CD4-positive, alpha-beta memory T cell (primary cell): ENCODE results near the gene ABI3BP. TPM values are rescaled to one million over a fixed set of nuclear protein-coding genes. Genes with fewer than 3 reads are reported as not detected.

Source experiments
- CTCF ChIA-PET: fragments of 350-600 bp; sonication (Branson Sonifier 250); formaldehyde crosslinking; loops from one replicate; lab custom pipeline; 2021; ENCODE audit warnings: inconsistent platforms; ENCODE audit not compliant: partially characterized antibody; lab: Charles Lee
- POLR2A ChIA-PET: fragments of 350-600 bp; sonication (Branson Sonifier 250); formaldehyde crosslinking; loops from one replicate; lab custom pipeline; 2021; ENCODE audit not compliant: partially characterized antibody; lab: Charles Lee
- DNase-seq, 5 donors: peaks; one replicate each; pipeline versions ENCODE4 v3.0.0 to v3.0.0-alpha.2; 2020 to 2022; ENCODE audit warnings: mixed read lengths in 1 of 5
- H3K27ac ChIP-seq: one replicate; pipeline ENCODE4 v1.7.0; 2013; ENCODE audit warnings: low read depth, low read length
- H3K27me3 ChIP-seq: 2 replicates; pipeline ENCODE4 v1.7.0; 2013; ENCODE audit warnings: mild to moderate bottlenecking, low read length, moderate library complexity; ENCODE audit not compliant: insufficient read depth
- H3K36me3 ChIP-seq: 2 replicates; pipeline ENCODE4 v1.7.0; 2013; ENCODE audit warnings: mild to moderate bottlenecking, low read length, moderate library complexity; ENCODE audit not compliant: insufficient read depth
- H3K4me1 ChIP-seq: 2 replicates; pipeline ENCODE4 v1.7.0; 2013; ENCODE audit warnings: mild to moderate bottlenecking, low read length, moderate library complexity; ENCODE audit not compliant: insufficient read depth
- H3K4me3 ChIP-seq, 2 donors: one replicate each; pipeline ENCODE4 v1.7.0; 2013; ENCODE audit warnings: low read length in 2 of 2, mild to moderate bottlenecking in 1 of 2
- H3K9me3 ChIP-seq, 2 donors: one replicate each; pipeline ENCODE4 v1.7.0; 2013; ENCODE audit warnings: low read length in 2 of 2, control low read depth in 1 of 2; ENCODE audit not compliant: control insufficient read depth in 1 of 2
- H3K27ac Mint-ChIP-seq, 7 donors: one replicate each; pipeline ENCODE4 v1.8.0; 2020 to 2021; ENCODE audit warnings: mixed read lengths in 7 of 7, mild to moderate bottlenecking in 6 of 7, inconsistent platforms in 3 of 7, moderate library complexity in 3 of 7
- H3K27me3 Mint-ChIP-seq, 2 donors: one replicate each; pipeline ENCODE4 v1.8.0; 2020 to 2021; ENCODE audit warnings: mixed read lengths in 2 of 2
- H3K36me3 Mint-ChIP-seq, 2 donors: one replicate each; pipeline ENCODE4 v1.8.0; 2020 to 2021; ENCODE audit warnings: mixed read lengths in 2 of 2, inconsistent platforms in 1 of 2, mild to moderate bottlenecking in 1 of 2
- H3K4me1 Mint-ChIP-seq, 4 donors: one replicate each; pipeline ENCODE4 v1.8.0; 2020 to 2021; ENCODE audit warnings: mixed read lengths in 4 of 4, mild to moderate bottlenecking in 1 of 4
- H3K4me3 Mint-ChIP-seq, 8 donors: one replicate each; pipeline ENCODE4 v1.8.0; 2020 to 2021; ENCODE audit warnings: mixed read lengths in 8 of 8, mild to moderate bottlenecking in 7 of 8, moderate library complexity in 6 of 8, inconsistent platforms in 3 of 8
- H3K9me3 Mint-ChIP-seq, 8 donors: one replicate each; pipeline ENCODE4 v1.8.0; 2020 to 2021; ENCODE audit warnings: mixed read lengths in 8 of 8, mild to moderate bottlenecking in 5 of 8, inconsistent platforms in 3 of 8, moderate library complexity in 1 of 8
- intact Hi-C: fragments of 100-400 bp; cut with micrococcal nuclease; formaldehyde crosslinking; loops from one replicate; pipeline ENCODE4 v1.15.1; 2023
- polyA plus RNA-seq, 2 donors: library from polyadenylated mRNA; unstranded; fragments of 300-500 nt; fragmentation: Illumina TruSeq; gene quantifications; one replicate each; pipeline ENCODE4 v1.2.3, GENCODE V29; 2021
- total RNA-seq, 2 experiments: library from RNA; stranded (reverse); gene quantifications; one replicate each; pipeline ENCODE4 v1.2.3, GENCODE V29; 2021

Gene ABI3BP
- total and polyA plus RNA-seq, 4 experiments from 2014 or later, result not detected

GRCh38 chr3:100913870-100914648 is 79.2 kb downstream of the ABI3BP start:
- Histone ChIP-seq H3K27ac (no peak overlapping the region), H3K36me3 (no peaks in the 10 kb centered on the region), H3K27me3 (no peaks in the 10 kb centered on the region), H3K4me3 (no peak overlapping the region), H3K9me3 (no peaks in the 10 kb centered on the region), H3K4me1 (no peaks in the 10 kb centered on the region)
- POLR2A ChIA-PET, result no interaction called here
- intact Hi-C loops, result no loop called here
- no peaks in the 10 kb centered on the region for H3K4me1 Mint-ChIP-seq
- no peak overlapping the region for H3K4me3 Mint-ChIP-seq
- peaks cover 0 to 3% of the 10 kb centered on the region in 2 donors for H3K27me3 Mint-ChIP-seq
- H3K27ac Mint-ChIP-seq, result no peak overlapping the region
- no peak for DNase-seq
- peaks cover 0 to 4% (median 0%) of the 10 kb centered on the region in 8 donors for H3K9me3 Mint-ChIP-seq
- H3K36me3 Mint-ChIP-seq, result no peaks in the 10 kb centered on the region
- CTCF ChIA-PET, result no interaction called here

GRCh38 chr3:100912976-100913545 is 80.2 kb downstream of the ABI3BP start:
- POLR2A ChIA-PET, result no interaction called here
- H3K27me3 Mint-ChIP-seq, result peaks cover 0 to 3% of the 10 kb centered on the region in 2 donors
- CTCF ChIA-PET, result interaction anchor here (1.3 kb wide), 1 partner anchor 13 kb away, joined by 4 read pairs; no protein-coding TSS in a partner anchor
- H3K36me3 Mint-ChIP-seq, result no peaks in the 10 kb centered on the region
- intact Hi-C loops, result no loop called here
- Histone ChIP-seq H3K27me3 (no peaks in the 10 kb centered on the region), H3K4me1 (no peaks in the 10 kb centered on the region), H3K27ac (no peak overlapping the region), H3K9me3 (no peaks in the 10 kb centered on the region), H3K4me3 (no peak overlapping the region), H3K36me3 (no peaks in the 10 kb centered on the region)
- H3K27ac Mint-ChIP-seq, result no peak overlapping the region
- no peak overlapping the region for H3K4me3 Mint-ChIP-seq
- H3K9me3 Mint-ChIP-seq, result peaks cover 0 to 10% (median 0%) of the 10 kb centered on the region in 8 donors
- no peak for DNase-seq
- H3K4me1 Mint-ChIP-seq, result no peaks in the 10 kb centered on the region

- H3K27ac ChIP-seq, result no peak overlapping the region
- CTCF ChIA-PET, result interaction anchor here (1.3 kb wide), 1 partner anchor 14 kb away, joined by 4 read pairs; no protein-coding TSS in a partner anchor
- POLR2A ChIA-PET, result no interaction called here
- no peak for DNase-seq
- H3K27me3 ChIP-seq, result no peaks in the 10 kb centered on the region
- H3K4me3 Mint-ChIP-seq, result no peak overlapping the region
- H3K4me1 ChIP-seq, result no peaks in the 10 kb centered on the region
- peaks cover 0 to 10% (median under 1%) of the 10 kb centered on the region in 8 donors for H3K9me3 Mint-ChIP-seq
- H3K4me3 ChIP-seq, result no peak overlapping the region
- H3K27me3 Mint-ChIP-seq, result peaks cover 0 to 3% of the 10 kb centered on the region in 2 donors
- no peaks in the 10 kb centered on the region for H3K4me1 Mint-ChIP-seq
- H3K9me3 ChIP-seq, result no peaks in the 10 kb centered on the region
- H3K36me3 ChIP-seq, result no peaks in the 10 kb centered on the region
- intact Hi-C loops, result no loop called here
- H3K36me3 Mint-ChIP-seq, result no peaks in the 10 kb centered on the region
- no peak overlapping the region for H3K27ac Mint-ChIP-seq
Measured at GRCh38 chr3:100912571-100912970, 80.7 kb downstream of the ABI3BP start.

- no peak overlapping the region for H3K4me3 Mint-ChIP-seq
- no peaks in the 10 kb centered on the region for H3K4me1 Mint-ChIP-seq
- ChIA-PET POLR2A (no interaction called here), CTCF (interaction anchor here (1.3 kb wide), 1 partner anchor 14 kb away, joined by 4 read pairs; no protein-coding TSS in a partner anchor)
- H3K27ac Mint-ChIP-seq, result no peak overlapping the region
- peaks cover 0 to 10% (median under 1%) of the 10 kb centered on the region in 8 donors for H3K9me3 Mint-ChIP-seq
- no peak overlapping the region for H3K27ac ChIP-seq
- H3K27me3 Mint-ChIP-seq, result peaks cover 0 to 2% of the 10 kb centered on the region in 2 donors
- H3K36me3 Mint-ChIP-seq, result no peaks in the 10 kb centered on the region
- no peaks in the 10 kb centered on the region for H3K36me3 ChIP-seq
- intact Hi-C loops, result no loop called here
- DNase-seq, result no peak
- no peaks in the 10 kb centered on the region for H3K4me1 ChIP-seq
- no peaks in the 10 kb centered on the region for H3K27me3 ChIP-seq
- H3K4me3 ChIP-seq, result no peak overlapping the region
- H3K9me3 ChIP-seq, result no peaks in the 10 kb centered on the region
Measured at GRCh38 chr3:100911956-100912355, 81.3 kb downstream of the ABI3BP start.

- Histone ChIP-seq H3K36me3 (no peaks in the 10 kb centered on the region), H3K27ac (no peak overlapping the region), H3K4me3 (no peak overlapping the region), H3K4me1 (no peaks in the 10 kb centered on the region), H3K27me3 (no peaks in the 10 kb centered on the region), H3K9me3 (no peaks in the 10 kb centered on the region)
- ChIA-PET POLR2A (no interaction called here), CTCF (no interaction called here)
- Mint-ChIP-seq H3K9me3 (peaks cover 0 to 10% (median under 1%) of the 10 kb centered on the region in 8 donors), H3K27me3 (peaks cover 0 to 2% of the 10 kb centered on the region in 2 donors), H3K27ac (no peak overlapping the region), H3K36me3 (no peaks in the 10 kb centered on the region), H3K4me3 (no peak overlapping the region), H3K4me1 (no peaks in the 10 kb centered on the region)
- intact Hi-C loops, result no loop called here
- DNase-seq, result no peak
Measured at GRCh38 chr3:100910986-100911385, 82.2 kb downstream of the ABI3BP start.

- H3K4me3 Mint-ChIP-seq, result no peak overlapping the region
- no peaks in the 10 kb centered on the region for H3K27me3 Mint-ChIP-seq
- Histone ChIP-seq H3K27ac (no peak overlapping the region), H3K9me3 (no peaks in the 10 kb centered on the region), H3K27me3 (no peaks in the 10 kb centered on the region), H3K36me3 (no peaks in the 10 kb centered on the region), H3K4me3 (no peak overlapping the region), H3K4me1 (peaks cover 6% of the 10 kb centered on the region)
- no peaks in the 10 kb centered on the region for H3K36me3 Mint-ChIP-seq
- H3K4me1 Mint-ChIP-seq, result peaks cover 5 to 13% (median 8%) of the 10 kb centered on the region in 4 donors
- intact Hi-C loops, result no loop called here
- POLR2A ChIA-PET, result no interaction called here
- CTCF ChIA-PET, result no interaction called here
- peaks cover 0 to 4% (median 0%) of the 10 kb centered on the region in 8 donors for H3K9me3 Mint-ChIP-seq
- H3K27ac Mint-ChIP-seq, result no peak overlapping the region
- DNase-seq, result no peak
Measured at GRCh38 chr3:100902572-100902971, 90.6 kb downstream of the ABI3BP start.

GRCh38 chr3:100900671-100901335 is 92.4 kb downstream of the ABI3BP start:
- Mint-ChIP-seq H3K4me1 (peaks cover 5 to 13% (median 8%) of the 10 kb centered on the region in 4 donors), H3K9me3 (peaks cover 0 to 4% (median 0%) of the 10 kb centered on the region in 8 donors), H3K27me3 (no peaks in the 10 kb centered on the region), H3K27ac (no peak overlapping the region), H3K4me3 (no peak overlapping the region), H3K36me3 (no peaks in the 10 kb centered on the region)
- CTCF ChIA-PET, result no interaction called here
- Histone ChIP-seq H3K27me3 (no peaks in the 10 kb centered on the region), H3K4me1 (peaks cover 6% of the 10 kb centered on the region), H3K36me3 (no peaks in the 10 kb centered on the region), H3K27ac (no peak overlapping the region), H3K4me3 (no peak overlapping the region), H3K9me3 (no peaks in the 10 kb centered on the region)
- POLR2A ChIA-PET, result no interaction called here
- DNase-seq, result no peak
- intact Hi-C loops, result no loop called here
